SK-N-MC (cell line): ENCODE data around the gene ATP2B2.

Experiments
- DNase-seq: peaks from one replicate; pipeline ENCODE4 v3.0.0-alpha.2; 2011; ENCODE audit warnings: low read depth, low spot score
- H3K27ac ChIP-seq: fragments of 200-600 bp; sonication (generic); 2 replicates; pipeline ENCODE4 v1.5.1; 2016; ENCODE audit warnings: mixed run types
- H3K36me3 ChIP-seq: fragments of 200-600 bp; sonication (generic); 2 replicates; pipeline ENCODE4 v1.6.1; 2017; ENCODE audit warnings: antibody characterized with exemption, low read length, mixed read lengths; ENCODE audit not compliant: insufficient read depth
- H3K4me3 ChIP-seq: fragments of 200-600 bp; sonication (generic); 2 replicates; pipeline ENCODE4 v1.5.1; 2016
- H3K9ac ChIP-seq: fragments of 200-600 bp; sonication (generic); 2 replicates; pipeline ENCODE4 v1.8.0; 2017; ENCODE audit warnings: mixed run types, mixed read lengths; ENCODE audit not compliant: insufficient read length
- H3K9me3 ChIP-seq: fragments of 200-600 bp; sonication (generic); 2 replicates; pipeline ENCODE4 v1.6.1; 2017; ENCODE audit warnings: low read depth, mild to moderate bottlenecking, antibody characterized with exemption, low read length, moderate library complexity, mixed read lengths
- EZH2 ChIP-seq: fragments of 200-600 bp; sonication (generic); IDR thresholded peaks from one replicate; pipeline ENCODE4 v1.6.1; 2017; ENCODE audit warnings: antibody characterized with exemption
- FOXP2 ChIP-seq: optimal IDR thresholded peaks from 2 replicates; pipeline ENCODE3; 2011; ENCODE audit warnings: mild to moderate bottlenecking, moderate library complexity; ENCODE audit not compliant: insufficient read depth; ENCODE audit errors: extremely low read length, control extremely low read depth
- POLR2AphosphoS5 ChIP-seq: IDR thresholded peaks from 2 replicates; pipeline ENCODE4 v1.6.1; 2012; ENCODE audit warnings: mild to moderate bottlenecking, low read depth, low read length, borderline replicate concordance

Gene ATP2B2

DNA sequence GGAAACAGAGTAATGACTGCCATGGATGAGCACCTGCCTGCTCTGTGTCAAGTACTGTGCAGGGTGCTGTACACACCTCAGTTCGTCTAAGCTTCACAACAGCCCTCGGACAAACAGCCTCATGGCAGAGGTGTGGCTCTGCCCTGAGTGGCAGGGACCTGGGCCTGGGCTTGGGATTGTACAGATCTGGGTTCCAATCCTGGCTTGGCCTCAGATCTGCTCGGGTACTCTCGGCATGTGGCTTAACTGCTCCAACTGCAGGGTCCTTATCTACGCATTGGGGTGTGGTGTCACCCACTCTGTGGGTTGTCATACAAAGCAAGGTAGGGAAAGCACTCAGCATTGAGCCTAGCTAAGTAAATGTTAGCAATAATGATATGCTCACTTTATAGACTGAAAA is 137.9 kb downstream of the ATP2B2 start:
- DNase-seq = no peak
- no peak overlapping the region for H3K27ac ChIP-seq
- no peak for TF ChIP-seq POLR2AphosphoS5
- no peak for TF ChIP-seq FOXP2
- no peak for TF ChIP-seq EZH2
- no peaks in the 10 kb centered on the region for H3K9me3 ChIP-seq
- no peak overlapping the region for H3K4me3 ChIP-seq
- H3K36me3 ChIP-seq = no peaks in the 10 kb centered on the region
- H3K9ac ChIP-seq = no peak overlapping the region

DNA sequence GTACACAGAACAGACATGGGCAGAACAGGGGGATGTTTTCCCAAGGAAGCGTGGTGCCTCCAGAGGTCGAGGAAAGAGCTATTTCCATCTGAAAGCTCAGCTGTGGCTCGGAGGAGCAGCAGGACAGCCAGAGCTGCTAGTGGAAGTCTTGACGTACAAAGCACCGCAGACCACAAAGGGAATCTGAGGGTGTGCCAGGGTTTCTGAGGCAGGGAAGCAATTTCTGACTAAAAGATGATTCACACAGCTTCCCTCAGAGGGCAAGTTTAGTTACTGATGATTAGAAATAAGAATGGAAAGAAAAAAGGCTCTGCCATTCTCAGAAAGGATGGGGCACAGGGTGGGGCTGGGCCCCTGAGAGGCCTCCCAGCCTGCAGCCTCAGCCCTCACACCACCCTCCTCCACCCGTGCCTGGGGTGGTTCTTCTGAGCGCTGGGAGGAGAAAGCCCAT is 138.7 kb downstream of the ATP2B2 start:
- no peak overlapping the region for H3K27ac ChIP-seq
- H3K4me3 ChIP-seq = no peak overlapping the region
- H3K9me3 ChIP-seq = no peaks in the 10 kb centered on the region
- H3K9ac ChIP-seq = no peak overlapping the region
- no peak for DNase-seq
- TF ChIP-seq EZH2 (no peak), POLR2AphosphoS5 (no peak), FOXP2 (no peak)
- no peaks in the 10 kb centered on the region for H3K36me3 ChIP-seq

DNA sequence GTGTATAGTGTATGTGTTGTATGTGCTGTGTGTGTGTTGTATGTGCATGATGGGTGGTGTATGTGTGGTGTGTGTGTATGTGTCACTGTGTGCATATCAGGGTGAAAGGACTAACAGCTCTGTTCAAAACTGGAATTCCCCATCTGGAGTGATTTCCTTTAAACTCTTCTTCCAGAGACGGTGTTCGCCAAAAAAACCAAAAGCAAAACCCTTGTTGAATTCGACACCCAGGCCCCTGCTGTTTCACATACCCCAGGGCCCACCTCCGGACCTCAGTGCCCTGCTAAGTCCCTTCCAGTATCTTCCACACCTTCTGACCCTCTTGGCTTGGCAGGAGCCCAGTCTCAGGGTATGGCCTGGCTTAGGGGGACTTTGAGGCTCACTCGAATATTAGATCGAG is 139.6 kb downstream of the ATP2B2 start:
- Histone ChIP-seq H3K9ac (no peak overlapping the region), H3K9me3 (no peaks in the 10 kb centered on the region), H3K4me3 (no peak overlapping the region), H3K27ac (no peak overlapping the region), H3K36me3 (no peaks in the 10 kb centered on the region)
- no peak for DNase-seq
- no peak for TF ChIP-seq FOXP2
- TF ChIP-seq POLR2AphosphoS5 = no peak
- TF ChIP-seq EZH2 = no peak

DNA sequence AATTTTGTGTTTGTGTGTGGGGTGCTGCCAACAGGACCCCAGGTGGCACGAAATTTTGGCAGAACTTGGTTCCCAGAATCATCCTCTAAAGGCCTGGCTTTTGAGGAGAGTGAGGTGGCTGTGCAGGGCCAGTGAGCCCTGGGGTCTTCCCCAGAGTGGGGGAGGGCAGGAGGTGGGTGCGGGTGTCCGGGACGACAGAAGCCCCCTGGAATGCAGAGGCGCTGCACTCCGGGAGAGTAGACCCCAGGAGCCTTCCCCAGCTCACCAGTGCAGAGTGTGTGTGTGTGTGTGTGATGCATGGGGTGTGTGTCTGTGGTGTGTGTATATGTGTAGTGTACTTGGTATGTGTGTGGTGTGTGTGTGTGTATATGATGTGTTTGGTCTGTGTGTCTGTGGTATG is 140.1 kb downstream of the ATP2B2 start:
- TF ChIP-seq FOXP2 (no peak), POLR2AphosphoS5 (no peak), EZH2 (no peak)
- DNase-seq = no peak
- Histone ChIP-seq H3K9ac (no peak overlapping the region), H3K4me3 (no peak overlapping the region), H3K27ac (no peak overlapping the region), H3K36me3 (no peaks in the 10 kb centered on the region), H3K9me3 (no peaks in the 10 kb centered on the region)

DNA sequence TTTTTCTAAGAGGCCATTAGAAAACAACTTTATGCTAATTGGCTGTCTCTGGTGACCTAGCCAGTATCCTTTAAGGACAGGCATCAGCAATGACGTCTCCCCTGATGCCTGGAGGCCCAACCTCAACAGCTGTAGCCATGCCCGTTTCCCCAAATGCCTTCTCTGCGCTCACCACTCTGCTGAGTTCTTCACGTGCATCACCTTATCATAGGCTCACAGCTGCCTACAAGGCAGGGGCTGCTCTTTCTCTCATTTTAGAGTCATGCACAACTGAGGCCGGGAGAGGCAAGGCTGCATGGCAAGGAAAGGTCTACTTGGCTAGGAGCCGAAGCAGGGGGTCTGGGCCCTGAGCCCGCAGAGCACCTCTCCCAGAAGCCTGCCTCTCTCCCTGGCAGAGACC is 140.6 kb downstream of the ATP2B2 start:
- Histone ChIP-seq H3K36me3 (no peaks in the 10 kb centered on the region), H3K27ac (no peak overlapping the region), H3K9ac (no peak overlapping the region), H3K9me3 (no peaks in the 10 kb centered on the region), H3K4me3 (no peak overlapping the region)
- DNase-seq = no peak
- no peak for TF ChIP-seq POLR2AphosphoS5
- TF ChIP-seq FOXP2 = no peak
- TF ChIP-seq EZH2 = no peak

DNA sequence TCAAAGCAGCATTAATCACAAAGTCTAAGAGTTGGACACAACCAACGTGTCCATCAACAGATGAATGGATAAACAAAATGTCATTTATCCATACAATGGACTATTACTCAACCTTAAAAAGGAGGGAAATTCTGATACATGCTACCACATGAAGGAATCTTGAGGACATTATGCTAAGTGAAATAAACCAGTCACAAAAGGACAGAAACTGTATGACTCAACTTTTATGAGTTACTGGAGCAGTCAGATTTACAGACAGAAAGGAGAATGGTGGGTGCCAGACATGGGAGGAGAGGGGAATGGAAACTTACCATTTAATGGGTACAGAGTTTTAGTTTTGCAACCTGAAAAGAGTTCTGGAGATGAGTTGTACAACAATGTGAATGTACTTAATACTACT is 141.5 kb downstream of the ATP2B2 start:
- no peak overlapping the region for H3K4me3 ChIP-seq
- no peak for DNase-seq
- no peak overlapping the region for H3K27ac ChIP-seq
- H3K36me3 ChIP-seq = no peaks in the 10 kb centered on the region
- TF ChIP-seq EZH2 (no peak), FOXP2 (no peak), POLR2AphosphoS5 (no peak)
- no peaks in the 10 kb centered on the region for H3K9me3 ChIP-seq
- H3K9ac ChIP-seq = no peak overlapping the region

DNA sequence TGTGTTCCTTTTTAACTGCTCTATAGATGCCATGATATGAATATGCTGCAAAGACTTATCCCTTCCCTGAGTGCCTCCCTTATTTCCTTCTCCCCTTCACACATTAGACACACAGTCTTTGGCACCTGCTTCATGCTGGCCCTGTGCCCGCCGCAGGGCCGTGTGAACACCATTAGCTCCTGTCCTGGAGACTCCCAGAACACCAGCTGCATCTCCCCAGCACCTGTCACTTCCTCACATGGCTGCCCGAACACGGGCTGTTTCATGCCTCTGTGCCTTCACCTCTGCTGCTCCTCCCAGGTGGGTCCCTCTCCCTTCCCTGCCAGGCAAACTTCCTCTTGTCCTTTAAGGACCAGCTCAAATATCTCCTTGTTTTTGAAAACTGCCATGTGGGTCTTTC is 144.0 kb downstream of the ATP2B2 start:
- DNase-seq = no peak
- no peaks in the 10 kb centered on the region for H3K36me3 ChIP-seq
- no peaks in the 10 kb centered on the region for H3K9me3 ChIP-seq
- TF ChIP-seq POLR2AphosphoS5 (no peak), EZH2 (no peak), FOXP2 (no peak)
- H3K9ac ChIP-seq = no peak overlapping the region
- no peak overlapping the region for H3K27ac ChIP-seq
- no peak overlapping the region for H3K4me3 ChIP-seq

DNA sequence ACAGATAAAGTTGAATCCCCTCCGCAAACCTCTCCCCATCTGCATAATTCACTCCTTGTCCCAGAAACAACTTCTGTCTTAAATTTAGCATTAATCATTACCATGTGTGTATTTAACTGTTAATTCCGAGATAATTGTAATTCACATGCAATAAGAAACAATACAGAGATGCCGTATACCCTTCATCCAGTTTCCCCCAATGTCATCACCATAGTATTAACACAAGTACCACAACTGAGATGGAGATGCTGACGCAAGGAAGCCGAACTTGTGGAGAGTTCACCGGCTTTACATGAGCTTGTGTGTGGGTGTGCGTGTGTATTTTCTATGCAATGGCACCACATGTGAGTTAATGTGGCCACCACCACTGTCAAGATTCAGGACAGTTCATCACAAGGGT is 144.9 kb downstream of the ATP2B2 start:
- H3K9me3 ChIP-seq = no peaks in the 10 kb centered on the region
- H3K36me3 ChIP-seq = no peaks in the 10 kb centered on the region
- DNase-seq = no peak
- no peak overlapping the region for H3K9ac ChIP-seq
- H3K4me3 ChIP-seq = no peak overlapping the region
- no peak overlapping the region for H3K27ac ChIP-seq
- TF ChIP-seq EZH2 = no peak
- TF ChIP-seq FOXP2 = no peak
- TF ChIP-seq POLR2AphosphoS5 = no peak

DNA sequence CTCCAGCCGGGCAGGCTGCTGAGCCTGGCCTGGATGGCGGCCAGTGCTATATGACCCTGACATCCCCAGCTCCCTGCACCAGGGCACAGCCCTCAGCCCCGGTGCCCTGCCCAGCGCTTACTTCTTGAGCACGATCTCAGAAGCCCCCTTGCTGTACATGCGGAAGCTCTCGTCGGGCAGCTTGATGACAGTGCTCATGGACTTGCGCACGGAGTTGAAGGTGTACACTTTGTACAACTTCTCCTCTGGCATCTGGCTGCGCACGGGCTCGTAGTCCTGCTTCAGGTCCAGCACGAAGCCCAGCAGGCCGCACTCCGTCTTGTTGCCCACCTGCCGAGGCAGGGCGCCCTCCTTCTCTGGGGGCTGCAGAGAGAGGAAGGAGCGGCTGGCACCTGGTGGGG is 145.6 kb downstream of the ATP2B2 start:
- H3K9ac ChIP-seq = no peak overlapping the region

More for the DNA sequence above, 145.6 kb downstream of the ATP2B2 start:
- Histone ChIP-seq H3K4me3 (no peak overlapping the region), H3K36me3 (no peaks in the 10 kb centered on the region), H3K27ac (no peak overlapping the region), H3K9me3 (no peaks in the 10 kb centered on the region)
- TF ChIP-seq POLR2AphosphoS5 (no peak), FOXP2 (no peak), EZH2 (no peak)
- DNase-seq = no peak
